ENCODE data around the gene FAM76B.

FAM76B gene

DNA sequence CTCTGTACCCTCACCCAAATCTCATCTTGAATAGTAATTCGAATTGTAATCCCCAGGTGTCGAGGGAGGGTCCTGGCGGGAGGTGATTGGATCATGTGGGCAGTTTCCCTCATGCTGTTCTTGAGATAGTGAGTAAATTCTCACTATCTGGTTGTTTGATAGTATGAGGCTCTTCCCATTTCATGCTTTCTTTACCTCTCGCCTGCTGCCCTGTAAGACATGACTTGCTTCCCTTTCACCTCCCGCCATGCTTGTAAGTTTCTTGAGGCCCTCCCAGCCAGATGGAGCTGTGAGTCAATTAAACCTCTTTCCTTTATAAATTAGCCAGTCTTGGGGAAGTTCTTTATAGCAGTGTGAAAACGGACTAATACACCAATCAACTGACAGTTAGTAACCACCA is 60.1 kb downstream of the FAM76B start:
- DNase-seq (ENCODE audit: low read depth), result no peak

DNA sequence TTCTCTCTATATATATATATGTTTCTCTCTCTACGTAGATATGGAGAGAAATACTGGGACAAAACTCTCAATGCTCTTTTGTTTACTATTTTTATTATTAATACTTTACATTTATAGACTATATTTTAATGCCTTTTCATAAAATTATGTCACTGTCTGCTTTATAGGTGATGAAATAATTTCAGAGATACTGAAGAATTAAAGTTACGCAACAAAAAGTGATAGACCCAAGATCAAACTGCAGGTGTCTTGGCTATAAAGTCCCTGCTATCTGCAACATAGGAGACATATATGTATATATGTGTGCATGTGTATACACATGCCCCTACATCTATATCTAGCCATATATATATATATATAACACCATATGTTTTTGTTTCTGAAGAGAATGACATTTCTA is 60.8 kb downstream of the FAM76B start:
- DNase-seq (ENCODE audit: low read depth), result no peak

DNA sequence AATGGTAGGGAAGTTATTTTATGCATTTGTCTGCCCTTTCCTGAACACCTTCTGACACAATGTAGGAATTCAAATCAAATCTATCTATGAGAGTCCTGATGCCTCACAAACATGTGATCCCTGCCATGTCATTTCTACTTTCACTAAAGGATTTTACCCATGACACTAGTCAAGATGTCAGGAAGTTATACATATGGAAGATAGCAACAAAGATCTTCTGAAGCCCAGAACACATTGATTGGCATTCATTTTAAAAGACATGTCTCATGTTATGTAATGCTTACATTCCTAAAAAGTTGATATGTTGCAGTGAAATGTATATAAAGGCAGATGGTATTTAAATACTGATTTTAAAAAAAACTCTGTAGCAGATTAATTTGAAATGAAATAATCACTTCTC is 61.5 kb downstream of the FAM76B start:
- DNase-seq (ENCODE audit: low read depth), result no peak

DNA sequence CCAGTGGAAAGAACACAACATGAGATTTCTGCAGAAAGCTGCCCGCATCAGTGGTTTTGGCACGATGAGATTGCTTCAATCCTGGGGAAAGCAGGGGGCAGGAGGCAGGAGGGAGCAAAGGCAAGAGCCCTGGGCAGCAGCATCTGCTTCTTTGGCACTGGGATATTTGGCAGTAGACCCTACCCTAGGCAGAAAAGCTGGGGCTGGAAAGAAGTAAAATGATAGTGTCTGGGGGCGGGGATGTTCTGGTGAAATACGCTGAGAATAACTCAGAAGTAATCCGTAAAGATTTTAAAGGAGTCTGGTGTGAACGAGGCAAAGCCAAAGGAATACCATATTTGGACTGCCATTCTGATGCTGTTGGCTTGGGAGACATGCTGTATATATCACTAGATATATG is 62.0 kb downstream of the FAM76B start:
- DNase-seq (ENCODE audit: low read depth), result no peak

DNA sequence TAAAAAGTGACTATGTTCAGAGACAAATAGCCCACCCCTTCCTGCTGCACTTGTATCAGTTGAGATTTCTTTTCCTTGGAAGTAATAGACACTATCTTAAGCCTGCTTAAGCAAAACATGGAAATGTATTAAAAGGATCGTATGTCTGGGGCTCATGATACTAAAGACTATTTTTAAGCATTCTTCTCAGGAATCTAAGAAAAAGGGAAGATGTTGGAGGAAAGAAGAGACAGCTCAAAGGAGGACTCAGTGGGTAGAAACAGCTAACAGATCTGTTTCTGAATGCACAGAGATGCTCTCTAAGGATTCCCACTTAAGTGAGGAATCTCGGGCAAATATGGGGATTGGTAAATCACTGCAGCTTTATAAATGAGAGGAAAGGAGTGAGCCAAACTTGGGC is 62.5 kb downstream of the FAM76B start:
- DNase-seq (ENCODE audit: low read depth), result no peak

DNA sequence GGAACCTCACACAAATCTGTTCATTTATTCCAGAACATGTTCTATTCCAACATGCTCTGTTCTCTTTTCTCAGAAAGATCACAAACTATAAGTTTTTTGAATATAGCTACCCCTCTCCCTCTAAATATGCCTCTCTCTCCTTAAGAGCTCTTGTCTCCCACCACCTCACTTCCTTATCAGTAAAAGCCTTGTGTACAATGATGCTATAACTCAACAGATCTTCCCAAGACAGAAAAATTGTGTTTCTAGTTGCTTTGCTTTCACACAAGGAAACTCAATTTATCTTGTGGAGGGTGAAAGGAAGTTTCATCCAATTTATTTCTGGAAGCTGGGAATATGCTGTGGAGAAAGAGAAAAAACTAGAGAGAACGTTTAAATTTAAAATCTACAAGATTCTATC is 64.4 kb downstream of the FAM76B start:
- no peak for DNase-seq (ENCODE audit: low read depth)

DNA sequence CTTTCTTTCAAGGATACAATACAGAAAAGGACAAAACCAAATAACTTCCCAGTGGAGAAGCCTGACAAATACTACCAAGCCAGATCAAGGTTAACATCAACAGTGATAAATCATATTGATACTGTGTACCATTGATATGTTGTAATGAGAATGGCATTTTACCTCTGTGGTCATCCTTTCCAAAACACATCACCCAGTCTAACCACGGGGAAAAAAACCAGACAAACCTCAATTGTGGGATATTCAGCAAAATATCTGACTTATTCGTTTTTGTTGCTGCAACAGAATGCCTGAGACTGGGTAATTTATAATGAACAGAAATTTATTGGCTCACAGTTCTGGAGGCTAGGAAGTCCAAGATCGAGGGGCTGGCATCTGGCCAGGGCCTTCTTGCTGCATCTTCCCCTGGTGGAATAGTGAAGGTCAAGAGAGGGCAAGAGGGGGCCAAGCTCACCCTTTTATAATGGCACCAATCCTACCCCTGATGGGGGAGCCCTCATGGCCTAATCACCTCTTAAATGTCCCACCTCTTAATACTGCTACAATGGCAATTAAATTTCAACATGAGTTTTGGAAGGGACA is 66.1 kb downstream of the FAM76B start:
- DNase-seq (ENCODE audit: low read depth), result no peak

DNA sequence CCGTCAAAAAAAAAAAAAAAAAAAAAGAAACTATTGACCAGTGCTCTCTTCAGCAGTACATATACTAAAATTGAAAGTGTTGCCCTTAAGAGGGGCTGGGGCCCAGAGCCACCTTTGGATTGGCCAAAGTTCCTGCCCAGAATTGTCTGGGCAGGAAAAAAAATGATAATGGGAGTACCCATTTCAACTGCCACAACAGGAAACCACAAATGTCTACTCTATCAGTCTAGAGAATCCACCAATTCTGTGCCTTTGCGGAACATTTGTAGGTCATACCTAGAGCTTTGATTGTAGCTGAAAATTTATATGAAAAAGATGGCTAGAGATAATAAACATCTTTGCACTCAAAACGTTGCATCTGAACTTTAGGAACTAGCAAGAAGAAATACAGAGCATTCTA is 69.4 kb downstream of the FAM76B start:
- DNase-seq (ENCODE audit: low read depth), result no peak
